ENCODE results near the gene ITGA3.

Gene ITGA3

GRCh38 chr17:50130559-50131305 lies 74.8 kb downstream of the ITGA3 start:
- TF ChIP-seq CTCF (IDR thresholded peaks at IDR 0.05; ENCODE audit: low read length) (no peak), EZH2 (IDR thresholded peaks at IDR 0.05; ENCODE audit: borderline replicate concordance, low read length) (no peak)
- Histone ChIP-seq H2AFZ (ENCODE audit: low read length) (no peak overlapping the region), H3K79me2 (ENCODE audit: insufficient read depth, low read length) (no peaks in the 10 kb centered on the region), H3K9me3 (ENCODE audit: low read length) (no peaks in the 10 kb centered on the region), H3K9ac (ENCODE audit: low read length) (no peak overlapping the region), H3K27ac (ENCODE audit: low read depth, low read length, poor library complexity, severe bottlenecking) (no peak overlapping the region), H3K4me3 (ENCODE audit: low read depth, low read length, poor library complexity, severe bottlenecking) (no peak overlapping the region), H3K9me2 (ENCODE audit: low read depth, low read length) (no peaks in the 10 kb centered on the region), H3K4me2 (ENCODE audit: low read length) (no peak overlapping the region; the same call in 1 of the 2 replicates), H3K27me3 (ENCODE audit: insufficient read depth, low read length) (peaks cover 5% of the 10 kb centered on the region; the same call in 1 of the 2 replicates), H3F3A (ENCODE audit: insufficient read depth, low read length) (no peaks in the 10 kb centered on the region), H4K20me1 (ENCODE audit: insufficient read depth, low read length) (no peaks in the 10 kb centered on the region), H3K36me3 (ENCODE audit: insufficient read depth, low read length) (peaks cover 17% of the 10 kb centered on the region), H3K4me1 (ENCODE audit: insufficient read depth, low read length, severe bottlenecking) (peaks cover 3% of the 10 kb centered on the region)

- H3K4me1 ChIP-seq (ENCODE audit: insufficient read depth, low read length, severe bottlenecking): peaks cover 3% of the 10 kb centered on the region
- H3K27ac ChIP-seq (ENCODE audit: low read depth, low read length, poor library complexity, severe bottlenecking): no peak overlapping the region
- no peak overlapping the region for H3K4me2 ChIP-seq (ENCODE audit: low read length)
- H3K27me3 ChIP-seq (ENCODE audit: insufficient read depth, low read length): peaks cover 5% of the 10 kb centered on the region; the same call in 1 of the 2 replicates
- H3K9ac ChIP-seq (ENCODE audit: low read length): no peak overlapping the region
- H3F3A ChIP-seq (ENCODE audit: insufficient read depth, low read length): no peaks in the 10 kb centered on the region
- TF ChIP-seq CTCF (IDR thresholded peaks at IDR 0.05; ENCODE audit: low read length) (no peak), EZH2 (IDR thresholded peaks at IDR 0.05; ENCODE audit: borderline replicate concordance, low read length) (no peak)
- peaks cover 31% of the 10 kb centered on the region for H3K36me3 ChIP-seq (ENCODE audit: insufficient read depth, low read length)
- no peaks in the 10 kb centered on the region for H3K79me2 ChIP-seq (ENCODE audit: insufficient read depth, low read length)
- H3K9me2 ChIP-seq (ENCODE audit: low read depth, low read length): no peaks in the 10 kb centered on the region
- no peaks in the 10 kb centered on the region for H3K9me3 ChIP-seq (ENCODE audit: low read length)
- no peaks in the 10 kb centered on the region for H4K20me1 ChIP-seq (ENCODE audit: insufficient read depth, low read length)
- no peak overlapping the region for H2AFZ ChIP-seq (ENCODE audit: low read length)
- no peak overlapping the region for H3K4me3 ChIP-seq (ENCODE audit: low read depth, low read length, poor library complexity, severe bottlenecking)
Measured at GRCh38 chr17:50132104-50132794, 76.3 kb downstream of the ITGA3 start.

- no peak overlapping the region for H3K4me3 ChIP-seq (ENCODE audit: low read depth, low read length, poor library complexity, severe bottlenecking)
- H3K9ac ChIP-seq (ENCODE audit: low read length): no peak overlapping the region
- H4K20me1 ChIP-seq (ENCODE audit: insufficient read depth, low read length): no peaks in the 10 kb centered on the region
- H3K4me2 ChIP-seq (ENCODE audit: low read length): no peak overlapping the region
- H3K36me3 ChIP-seq (ENCODE audit: insufficient read depth, low read length): peaks cover 41% of the 10 kb centered on the region
- H3K4me1 ChIP-seq (ENCODE audit: insufficient read depth, low read length, severe bottlenecking): peaks cover 3% of the 10 kb centered on the region
- H3F3A ChIP-seq (ENCODE audit: insufficient read depth, low read length): no peaks in the 10 kb centered on the region
- H3K27ac ChIP-seq (ENCODE audit: low read depth, low read length, poor library complexity, severe bottlenecking): no peak overlapping the region
- TF ChIP-seq EZH2 (IDR thresholded peaks at IDR 0.05; ENCODE audit: borderline replicate concordance, low read length): no peak
- no peak for TF ChIP-seq CTCF (IDR thresholded peaks at IDR 0.05; ENCODE audit: low read length)
- H3K9me3 ChIP-seq (ENCODE audit: low read length): no peaks in the 10 kb centered on the region
- no peaks in the 10 kb centered on the region for H3K9me2 ChIP-seq (ENCODE audit: low read depth, low read length)
- H2AFZ ChIP-seq (ENCODE audit: low read length): no peak overlapping the region
- peaks cover 5% of the 10 kb centered on the region; the same call in 1 of the 2 replicates for H3K27me3 ChIP-seq (ENCODE audit: insufficient read depth, low read length)
- H3K79me2 ChIP-seq (ENCODE audit: insufficient read depth, low read length): no peaks in the 10 kb centered on the region
Measured at GRCh38 chr17:50133028-50133768, 77.3 kb downstream of the ITGA3 start.
